Umbilical cord (tissue), 2 donors: ENCODE data around the gene OR13C4. TPM values are rescaled to one million over a fixed set of nuclear protein-coding genes. Genes with fewer than 3 reads are reported as not detected.
"Not testable (repeated sequence)": the region's sequence is repeated elsewhere in the genome, so short reads cannot be mapped to it uniquely, and the experiment has no call there.

Source experiments
- DNase-seq: peaks from one replicate; pipeline ENCODE4 v3.0.0-alpha.2; 2015; ENCODE audit warnings: low spot score
- total RNA-seq: library from RNA; depleted of rRNA; stranded (reverse); fragments of >200 nt; gene quantifications from one replicate; pipeline ENCODE4 v1.2.3, GENCODE V29; 2014; ENCODE audit warnings: low replicate concordance; ENCODE audit not compliant: insufficient read depth

The OR13C4 gene
- 5.3 TPM for total RNA-seq

DNA sequence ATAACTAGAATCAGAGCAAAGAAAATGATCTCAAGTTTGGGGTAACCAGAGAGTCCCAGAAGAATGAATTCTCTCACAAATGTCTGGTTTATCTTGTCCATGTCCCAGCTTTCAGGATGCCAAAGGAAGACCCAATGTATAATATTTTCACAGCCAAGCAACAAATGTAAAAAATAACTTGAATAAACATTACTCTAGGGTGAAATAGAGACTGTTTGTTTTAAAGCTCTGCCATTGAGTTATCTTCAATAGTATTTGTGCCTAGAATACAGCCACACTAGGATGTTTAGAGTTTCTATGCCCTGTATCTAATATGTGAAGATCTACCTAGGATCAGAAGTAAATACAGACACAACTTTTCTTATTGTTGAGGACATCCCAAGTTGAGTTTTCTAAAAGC lies at the start of gene OR13C4:
OR13C4 (minus strand) TSS at position 101 of the 400 bp plus-strand sequence; CDS start at position 101, 0 bp downstream.
- no peak for DNase-seq

DNA sequence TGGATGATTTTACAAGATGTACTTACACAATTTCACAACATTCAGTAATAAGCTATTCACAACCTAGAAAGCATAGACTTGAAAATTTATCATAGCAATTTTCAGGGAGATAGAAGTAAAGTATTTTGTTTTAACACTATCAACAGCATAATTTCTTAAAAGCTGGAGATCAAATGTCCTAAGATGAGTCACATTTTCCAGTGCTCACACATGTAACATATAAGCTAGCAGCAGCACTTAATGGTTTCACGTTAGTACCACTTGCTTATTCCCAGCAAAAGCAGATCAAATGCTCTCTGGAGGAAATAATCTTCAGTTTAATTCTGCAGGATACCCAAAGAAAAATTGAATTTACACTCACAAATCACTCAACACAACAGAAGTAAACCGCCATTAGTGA lies 48.4 kb upstream of the OR13C4 start:
- DNase-seq = peak; percentile 72

DNA sequence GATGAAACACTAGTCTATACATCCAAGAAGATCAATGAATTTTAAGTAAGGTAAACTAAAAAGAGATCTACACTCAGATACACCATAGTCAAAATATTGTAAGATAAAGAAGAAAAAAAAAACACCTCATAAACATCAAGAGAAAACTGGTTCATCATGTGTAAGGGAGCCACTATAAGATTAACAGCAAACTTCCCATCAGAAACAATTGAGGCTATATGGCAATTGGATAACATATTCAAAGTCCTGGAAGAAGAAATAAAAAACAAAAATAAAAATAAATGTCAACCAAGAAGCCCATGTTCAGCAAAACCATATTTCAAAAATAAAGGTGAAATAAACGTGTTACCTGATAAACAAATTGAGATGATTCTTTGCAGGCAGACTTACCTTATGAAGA lies 45.6 kb upstream of the OR13C4 start:
- no peak for DNase-seq

- DNase-seq = no peak
Measured at GRCh38 chr9:104568868-104569267, 41.9 kb upstream of the OR13C4 start, which contains the start of gene OR13C8. Gene OR13C8, plus strand, starts transcription at chr9:104569168. Its CDS starts 0 bp downstream, at chr9:104569168.

DNA sequence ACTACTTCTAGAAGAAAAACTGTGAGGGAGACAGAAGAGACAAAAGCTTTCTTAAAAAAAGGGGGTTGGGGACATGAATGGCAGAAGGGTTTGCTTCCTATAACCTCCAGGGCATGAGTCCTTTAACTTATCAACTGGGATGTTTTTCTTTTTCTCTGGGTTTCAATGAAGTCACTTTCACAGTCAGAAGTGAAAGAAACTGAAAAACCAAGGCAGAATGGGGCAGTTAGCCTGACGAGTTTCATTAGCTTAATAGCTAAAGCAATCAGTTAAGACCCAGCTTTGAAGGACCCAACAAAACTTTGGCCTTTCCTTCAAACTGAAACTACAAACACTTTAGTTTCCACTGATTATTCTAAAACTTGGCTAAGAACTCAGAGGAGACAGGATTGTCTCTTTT lies 37.3 kb upstream of the OR13C4 start:
- no peak for DNase-seq

GRCh38 chr9:104556830-104557634 lies 30.0 kb upstream of the OR13C4 start:
- DNase-seq = no peak

GRCh38 chr9:104555521-104555920 lies 28.5 kb upstream of the OR13C4 start:
- no peak for DNase-seq

DNA sequence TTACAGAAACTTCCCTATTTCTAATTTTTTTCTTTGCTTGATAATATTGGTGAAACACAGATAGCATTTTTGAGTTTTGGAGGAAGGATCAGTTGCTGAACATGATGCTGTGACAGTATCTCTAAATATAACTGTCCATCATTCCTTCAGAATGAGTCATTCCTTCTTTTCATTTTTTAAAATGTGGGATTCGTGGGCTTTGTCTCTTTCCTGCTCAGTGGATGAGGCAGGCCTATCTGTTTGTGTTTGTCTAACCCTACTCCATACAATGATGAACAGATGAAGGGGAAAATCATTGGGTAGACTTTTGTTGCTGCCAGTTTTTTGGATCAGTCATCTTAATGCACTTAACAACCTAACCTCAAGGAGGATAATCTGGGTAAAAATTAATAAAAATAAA lies 26.3 kb upstream of the OR13C4 start:
- DNase-seq = no peak

DNA sequence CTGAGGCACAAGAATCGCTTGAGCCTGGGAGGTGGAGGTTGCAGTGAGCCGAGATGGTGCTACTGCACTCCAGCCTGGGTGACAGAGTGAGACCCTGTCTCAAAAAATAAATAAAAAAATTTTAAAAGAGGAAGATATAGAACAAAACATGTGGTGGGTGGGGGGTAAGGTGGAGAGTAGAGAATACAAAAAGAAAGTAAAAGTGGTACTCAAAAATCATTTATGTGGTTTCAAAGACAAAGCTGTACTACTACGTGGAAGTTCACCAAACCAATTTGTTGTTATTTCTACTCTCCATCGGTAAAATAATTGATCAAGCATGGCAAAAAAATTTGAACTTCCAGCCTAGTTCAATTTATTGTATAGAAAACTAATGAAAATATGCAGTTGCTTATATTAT lies 17.6 kb upstream of the OR13C4 start:
- no peak for DNase-seq

DNA sequence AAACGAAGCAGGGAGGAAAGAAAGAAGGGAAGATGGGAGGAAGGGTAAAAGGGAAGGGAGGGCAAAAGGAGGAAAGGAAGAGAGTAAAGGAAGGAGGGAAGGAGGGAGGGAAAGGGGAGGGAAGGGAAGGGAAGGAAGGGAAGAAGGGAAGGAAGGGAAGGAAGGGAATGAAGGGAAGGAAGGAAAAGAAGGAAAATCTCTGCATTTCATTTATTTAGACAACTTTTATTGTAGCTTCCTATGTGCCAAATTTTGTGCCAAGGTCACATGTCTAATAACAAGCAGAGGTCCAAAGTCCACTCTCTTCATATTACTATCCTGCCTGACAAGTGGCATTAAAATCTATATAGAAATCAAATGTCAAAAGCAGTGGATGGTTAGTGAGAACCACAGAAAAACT lies 12.3 kb upstream of the OR13C4 start:
- no peak for DNase-seq

GRCh38 chr9:104536756-104537155 lies 9.7 kb upstream of the OR13C4 start, which contains the start of gene OR13C3:
Gene OR13C3, minus strand, starts transcription at chr9:104536856. Its CDS starts 133 bp downstream, at chr9:104536723.
- DNase-seq = no peak

- not testable (repeated sequence) for DNase-seq
Measured at GRCh38 chr9:104520241-104520640, 6.8 kb downstream of the OR13C4 start.

GRCh38 chr9:104514901-104515300 lies 12.1 kb downstream of the OR13C4 start:
- DNase-seq = no peak

DNA sequence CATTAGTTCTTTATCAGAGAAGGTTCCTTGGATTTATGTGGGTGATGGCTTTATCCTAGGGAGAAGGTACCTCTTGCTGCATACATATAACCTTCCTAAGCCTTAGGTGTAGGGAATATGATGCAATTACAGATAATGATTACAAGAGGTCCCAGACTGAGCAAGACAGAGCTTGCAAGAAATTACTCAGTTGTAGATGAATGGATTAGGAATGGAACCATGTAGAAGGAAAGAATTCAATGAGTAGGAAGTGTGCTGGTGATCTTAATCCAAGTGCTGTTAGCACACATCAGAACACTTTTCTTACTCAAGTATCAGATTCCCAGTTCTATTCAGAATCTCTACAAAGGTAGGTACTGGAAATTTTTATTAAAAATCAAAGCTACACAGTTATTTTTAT lies 20.4 kb downstream of the OR13C4 start:
- DNase-seq = no peak

GRCh38 chr9:104503963-104504362 lies 23.0 kb downstream of the OR13C4 start, which contains the start of gene OR13F1:
Gene OR13F1, plus strand, starts transcription at chr9:104504263. Its CDS starts 0 bp downstream, at chr9:104504263.
- DNase-seq = no peak

- DNase-seq = no peak
Measured at GRCh38 chr9:104503440-104503839, 23.6 kb downstream of the OR13C4 start.

DNA sequence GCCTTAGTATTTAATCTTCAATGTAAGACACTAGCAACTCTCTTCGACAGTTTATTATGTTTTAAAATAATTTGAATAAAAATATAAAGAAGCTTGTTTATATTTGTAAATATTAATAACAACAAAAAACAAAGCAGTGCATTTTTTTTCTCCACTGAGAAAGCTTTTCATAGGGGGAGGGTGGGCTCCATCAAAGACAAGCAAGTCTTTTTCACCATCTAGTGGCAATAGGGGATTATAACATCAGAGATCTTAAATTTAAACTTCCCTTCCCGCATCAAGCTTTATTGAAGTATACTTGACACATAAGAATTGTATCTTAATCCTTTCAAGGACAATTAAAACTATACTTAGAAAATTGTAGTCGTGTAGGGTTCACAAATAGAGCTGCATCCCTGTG lies 32.2 kb downstream of the OR13C4 start:
- peak; percentile 45 for DNase-seq

DNA sequence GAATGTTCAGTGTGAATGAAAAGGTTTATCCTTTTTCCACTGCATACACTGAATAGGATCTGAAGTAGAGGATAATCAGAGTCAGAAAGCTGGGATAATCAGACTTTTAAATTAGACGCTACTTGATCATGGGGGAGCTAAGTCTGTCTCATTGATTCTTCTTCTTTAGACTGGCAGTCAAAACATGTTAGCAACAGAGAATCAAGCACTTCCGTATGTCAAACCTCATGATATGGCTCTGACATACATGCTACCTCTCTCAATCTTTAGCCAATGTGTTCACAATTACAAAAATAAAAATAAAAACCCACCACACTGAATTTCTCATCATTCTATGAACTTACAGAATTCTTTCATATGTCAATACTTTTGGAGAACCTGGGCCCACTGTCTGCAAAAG lies 42.0 kb downstream of the OR13C4 start:
- DNase-seq = no peak

- DNase-seq = peak; percentile 12
Measured at GRCh38 chr9:104482921-104483570, 44.0 kb downstream of the OR13C4 start.
